Tibial nerve (tissue), 4 donors: Measurements from ENCODE around the gene CFAP20DC. TPM values are rescaled to one million over a fixed set of nuclear protein-coding genes. Genes with fewer than 3 reads are reported as not detected.

Experiments
- DNase-seq, 2 donors: peaks; one replicate each; pipeline ENCODE4 v3.0.0-alpha.2; 2019; ENCODE audit warnings: low spot score in 2 of 2
- H3K27ac ChIP-seq, 4 donors: fragments of 200-600 bp; sonication (generic) in 3 of 4; one replicate each; pipeline ENCODE4 v1.5.1; 2017 to 2019; ENCODE audit warnings: mild to moderate bottlenecking in 1 of 4
- H3K27me3 ChIP-seq, 2 donors: fragments of 200-600 bp; sonication (generic) in 1 of 2; one replicate each; pipeline versions ENCODE4 v1.5.1 to v1.6.0; 2017 to 2019
- H3K36me3 ChIP-seq, 3 donors: fragments of 200-600 bp; sonication (generic); one replicate each; pipeline ENCODE4 v1.5.1; 2018 to 2019
- H3K4me1 ChIP-seq, 4 donors: fragments of 200-600 bp; sonication (generic) in 3 of 4; one replicate each; pipeline ENCODE4 v1.5.1; 2017 to 2019
- H3K4me3 ChIP-seq, 4 donors: fragments of 200-600 bp; sonication (generic) in 3 of 4; one replicate each; pipeline ENCODE4 v1.5.1; 2017 to 2019; ENCODE audit warnings: mild to moderate bottlenecking in 1 of 4, moderate library complexity in 1 of 4
- H3K9me3 ChIP-seq, 4 donors: fragments of 200-600 bp; sonication (generic) in 3 of 4; one replicate each; pipeline ENCODE4 v1.5.1; 2017 to 2019
- CTCF ChIP-seq, 5 experiments: fragments of 200-600 bp in 3 of 5; fragments of 450-650 bp in 2 of 5; sonication (generic) in 3 of 5; IDR thresholded peaks; one replicate each; pipeline ENCODE4 v1.5.1; 2016 to 2019; ENCODE audit warnings: antibody characterized with exemption in 5 of 5, mild to moderate bottlenecking in 3 of 5, moderate library complexity in 2 of 5
- EP300 ChIP-seq, 2 donors: sonication (generic); formaldehyde crosslinking; IDR thresholded peaks; one replicate each; pipeline ENCODE4 v1.6.1; 2017; ENCODE audit warnings: antibody characterized with exemption in 2 of 2, mild to moderate bottlenecking in 1 of 2
- POLR2A ChIP-seq, 2 donors: fragments of 450-650 bp; IDR thresholded peaks; one replicate each; pipeline ENCODE4 v1.6.1; 2017; ENCODE audit warnings: antibody characterized with exemption in 2 of 2, mild to moderate bottlenecking in 2 of 2, moderate library complexity in 2 of 2
- WGBS, 2 donors: methylation state at CpG; one replicate each; pipeline ENCODE4 v1.1.5; 2018; 5-methylcytosine and 5-hydroxymethylcytosine counted together
- total RNA-seq, 4 donors: library from RNA; depleted of rRNA; stranded (reverse); fragments of >200 nt; gene quantifications; one replicate each; pipeline ENCODE4 v1.1.0, GENCODE V29; 2016

CFAP20DC gene
- total RNA-seq, 4 donors from 2014 or later: 1.3 to 2.0 (median 1.7) TPM

DNA sequence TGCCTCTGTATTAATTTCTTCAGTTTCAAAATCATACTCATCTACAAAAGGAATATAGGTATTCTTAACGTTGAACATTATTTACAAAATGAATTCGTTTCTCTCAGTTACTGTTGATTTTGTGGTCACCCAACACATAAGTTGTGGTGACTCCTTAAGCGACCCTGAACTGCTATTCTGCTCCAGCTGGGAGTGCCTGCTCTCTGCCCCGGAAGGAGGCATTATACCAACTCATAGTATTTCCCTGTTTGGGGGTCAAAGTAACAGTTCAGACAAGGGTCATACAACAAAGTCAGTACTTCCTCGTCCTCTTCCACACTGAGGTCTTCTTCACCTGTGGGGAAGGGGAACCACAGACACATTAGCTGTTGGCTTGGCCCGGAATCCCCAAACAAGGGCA is 307.6 kb downstream of the CFAP20DC start:
- WGBS, 2 donors: 68 to 77% methylated on average over 6 of the region's 6 CpGs
- Histone ChIP-seq H3K4me1 (no peaks in the 10 kb centered on the region), H3K27ac (no peak overlapping the region), H3K4me3 (no peak overlapping the region), H3K27me3 (no peaks in the 10 kb centered on the region), H3K9me3 (no peaks in the 10 kb centered on the region), H3K36me3 (no peaks in the 10 kb centered on the region)
- TF ChIP-seq EP300 (IDR thresholded peaks at IDR 0.05) (no peak), POLR2A (IDR thresholded peaks at IDR 0.05) (no peak), CTCF (IDR thresholded peaks at IDR 0.05) (no peak)
- DNase-seq: no peak

DNA sequence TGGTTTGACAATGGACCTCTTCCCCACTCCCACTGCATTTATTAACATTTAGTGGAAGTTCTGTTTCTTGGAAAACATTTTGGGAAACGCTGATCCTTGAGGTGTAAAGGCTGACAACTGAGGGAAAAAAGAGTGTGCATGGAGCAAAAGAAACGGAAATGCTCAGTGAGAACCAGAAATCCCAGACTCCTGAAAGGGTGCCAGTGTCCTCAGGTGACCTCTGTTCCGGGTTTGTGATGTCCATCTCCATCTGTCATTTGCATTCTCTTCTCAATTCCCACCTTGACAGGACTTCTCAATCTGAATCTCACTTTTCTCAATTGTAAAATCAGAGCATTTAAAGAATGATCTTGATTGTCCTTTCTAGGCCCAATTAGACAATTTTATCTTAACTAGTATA is 312.2 kb downstream of the CFAP20DC start:
- Histone ChIP-seq H3K4me3 (no peak overlapping the region), H3K9me3 (no peaks in the 10 kb centered on the region), H3K27me3 (no peaks in the 10 kb centered on the region), H3K36me3 (no peaks in the 10 kb centered on the region), H3K4me1 (no peaks in the 10 kb centered on the region), H3K27ac (no peak overlapping the region)
- 70 to 78% methylated on average over 3 of the region's 3 CpGs for WGBS, 2 donors
- DNase-seq: no peak
- no peak for TF ChIP-seq POLR2A (IDR thresholded peaks at IDR 0.05)
- no peak for TF ChIP-seq EP300 (IDR thresholded peaks at IDR 0.05)

DNA sequence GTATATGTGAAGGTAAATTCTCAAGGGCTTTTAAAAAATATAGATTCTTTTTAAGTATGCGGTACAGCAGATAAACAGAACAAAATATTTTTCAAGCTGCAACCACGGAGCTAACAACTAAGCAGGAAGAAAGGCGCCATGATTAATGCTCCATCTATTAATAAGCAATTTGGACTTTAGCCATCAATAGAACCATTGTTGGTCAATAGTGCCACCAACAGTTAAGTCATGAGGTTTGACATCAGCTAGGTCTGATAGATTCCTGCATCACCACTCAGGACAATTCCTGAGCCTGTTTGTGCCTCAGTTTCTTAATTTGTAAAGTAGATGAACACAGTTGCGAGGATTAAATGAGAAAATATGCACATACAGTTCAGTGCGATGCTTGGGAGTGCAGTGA is 318.2 kb downstream of the CFAP20DC start:
- Histone ChIP-seq H3K4me1 (no peaks in the 10 kb centered on the region), H3K27ac (no peak overlapping the region), H3K27me3 (no peaks in the 10 kb centered on the region), H3K36me3 (no peaks in the 10 kb centered on the region), H3K9me3 (no peaks in the 10 kb centered on the region), H3K4me3 (no peak overlapping the region)
- DNase-seq: no peak
- 68 to 74% methylated on average over 5 of the region's 5 CpGs for WGBS, 2 donors
- no peak for TF ChIP-seq POLR2A (IDR thresholded peaks at IDR 0.05)
- no peak for TF ChIP-seq EP300 (IDR thresholded peaks at IDR 0.05)
- no peak for TF ChIP-seq CTCF (IDR thresholded peaks at IDR 0.05)

- Histone ChIP-seq H3K27ac (no peak overlapping the region), H3K9me3 (no peaks in the 10 kb centered on the region), H3K36me3 (no peaks in the 10 kb centered on the region), H3K4me3 (no peak overlapping the region), H3K4me1 (no peaks in the 10 kb centered on the region), H3K27me3 (no peaks in the 10 kb centered on the region)
- TF ChIP-seq POLR2A (IDR thresholded peaks at IDR 0.05): no peak
- no peak for TF ChIP-seq CTCF (IDR thresholded peaks at IDR 0.05)
- TF ChIP-seq EP300 (IDR thresholded peaks at IDR 0.05): no peak
- no peak for DNase-seq
- WGBS, 2 donors: 52 to 88% methylated on average over 1 of the region's 1 CpG
Observed at GRCh38 chr3:58728723-58729122, 321.1 kb downstream of the CFAP20DC start.

DNA sequence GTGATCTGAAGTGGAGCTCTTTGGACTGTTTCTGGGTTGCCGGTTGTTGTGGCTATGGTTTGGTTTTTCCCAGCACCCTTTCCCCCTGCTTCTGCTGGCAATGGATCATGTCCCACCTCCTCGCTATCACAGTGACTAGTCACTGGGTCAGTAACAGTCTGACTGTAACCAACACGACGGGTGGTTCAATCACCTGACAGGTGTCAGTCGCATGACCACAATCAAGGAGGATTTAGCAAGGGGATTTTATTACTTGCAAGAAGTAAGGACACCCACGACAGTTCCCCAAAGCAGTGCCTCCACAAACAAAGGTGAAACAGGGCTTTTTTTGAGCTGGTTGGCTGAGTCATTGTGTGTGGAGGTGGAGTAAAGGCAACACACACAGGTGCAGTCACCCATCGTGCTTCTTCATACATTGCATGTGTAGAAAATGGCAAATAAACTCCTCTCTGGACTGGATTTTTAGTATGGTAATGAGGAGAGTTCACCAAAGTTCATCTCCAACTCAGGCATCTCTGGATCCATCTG is 324.4 kb downstream of the CFAP20DC start:
- 80 to 94% methylated on average over 7 of the region's 7 CpGs for WGBS, 2 donors

More for the DNA sequence above, 324.4 kb downstream of the CFAP20DC start:
- no peak for DNase-seq
- Histone ChIP-seq H3K4me3 (no peak overlapping the region), H3K27me3 (no peaks in the 10 kb centered on the region), H3K27ac (no peak overlapping the region), H3K9me3 (no peaks in the 10 kb centered on the region), H3K36me3 (no peaks in the 10 kb centered on the region), H3K4me1 (no peaks in the 10 kb centered on the region)
- no peak for TF ChIP-seq POLR2A (IDR thresholded peaks at IDR 0.05)
- TF ChIP-seq CTCF (IDR thresholded peaks at IDR 0.05): no peak
